Ishikawa (cell line): ENCODE measurements around the gene NTM.

ENCODE experiments used
- CEBPB ChIP-seq: IDR thresholded peaks from 2 replicates; pipeline ENCODE4 v1.6.1; 2012
- CREB1 ChIP-seq: IDR thresholded peaks from 2 replicates; pipeline ENCODE4 v1.6.1; 2012; ENCODE audit warnings: low read depth
- EGR1 ChIP-seq: IDR thresholded peaks from 2 replicates; pipeline ENCODE4 v1.6.1; 2012
- EP300 ChIP-seq: IDR thresholded peaks from 2 replicates; pipeline ENCODE4 v1.6.1; 2012; ENCODE audit warnings: borderline replicate concordance
- FOXM1 ChIP-seq: IDR thresholded peaks from 2 replicates; pipeline ENCODE4 v1.6.1; 2012; ENCODE audit warnings: low read depth, borderline replicate concordance
- NFIC ChIP-seq: IDR thresholded peaks from 2 replicates; pipeline ENCODE4 v1.6.1; 2012
- RAD21 ChIP-seq: IDR thresholded peaks from 2 replicates; pipeline ENCODE4 v1.6.1; 2012; ENCODE audit warnings: low read depth
- REST ChIP-seq: IDR thresholded peaks from 2 replicates; pipeline ENCODE4 v1.6.1; 2012; ENCODE audit warnings: low read depth, mild to moderate bottlenecking
- TAF1 ChIP-seq: IDR thresholded peaks from 2 replicates; pipeline ENCODE4 v1.6.1; 2012; ENCODE audit warnings: low read depth, mild to moderate bottlenecking
- TCF12 ChIP-seq: IDR thresholded peaks from 2 replicates; pipeline ENCODE4 v1.6.1; 2012; ENCODE audit warnings: low read depth
- TEAD4 ChIP-seq: IDR thresholded peaks from 2 replicates; pipeline ENCODE4 v1.6.1; 2012
- YY1 ChIP-seq: IDR thresholded peaks from 2 replicates; pipeline ENCODE4 v1.6.1; 2012; ENCODE audit warnings: low read depth
- ZBTB7A ChIP-seq: IDR thresholded peaks from 2 replicates; pipeline ENCODE4 v1.6.1; 2012; ENCODE audit warnings: low read depth
- TF ChIP-seq, protein P1 (sequence below): IDR thresholded peaks from 2 replicates; pipeline ENCODE4 v1.6.1; 2012
- TF ChIP-seq, protein P2 (sequence below): IDR thresholded peaks from 2 replicates; pipeline ENCODE4 v1.6.1; 2012

Gene NTM

DNA sequence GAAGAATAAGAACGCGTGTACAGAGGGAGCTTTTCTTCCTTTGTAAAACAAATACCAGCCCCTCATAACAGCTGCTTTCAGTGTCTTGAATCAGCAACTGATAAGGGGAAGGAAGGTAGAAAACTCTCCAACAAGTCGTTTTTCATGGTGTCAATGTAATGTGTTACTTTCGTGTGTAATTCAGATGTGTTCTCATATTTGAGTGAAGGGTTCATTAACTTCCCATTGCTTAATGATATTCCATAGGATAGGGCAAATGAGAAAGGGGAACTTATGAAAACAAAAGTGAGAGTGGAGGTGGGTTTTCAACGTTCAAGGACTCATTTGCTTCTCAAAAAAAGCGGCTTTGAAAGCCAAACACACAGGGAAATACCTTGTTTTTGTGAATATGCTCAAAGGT is 452.1 kb downstream of the NTM start:
- TF ChIP-seq YY1 (no peak), CEBPB (no peak), RAD21 (no peak), EGR1 (no peak), TAF1 (no peak), TCF12 (no peak), REST (no peak), FOXM1 (no peak)
- TF ChIP-seq, protein P1, sequence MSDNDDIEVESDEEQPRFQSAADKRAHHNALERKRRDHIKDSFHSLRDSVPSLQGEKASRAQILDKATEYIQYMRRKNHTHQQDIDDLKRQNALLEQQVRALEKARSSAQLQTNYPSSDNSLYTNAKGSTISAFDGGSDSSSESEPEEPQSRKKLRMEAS: no peak

- TF ChIP-seq EGR1 (no peak), TEAD4 (no peak), YY1 (no peak), CEBPB (no peak), ZBTB7A (no peak), NFIC (no peak)
- TF ChIP-seq, protein P1: no peak
These were observed 453.4 kb downstream of the NTM start for GRCh38 chr11:131823772-131824171.

DNA sequence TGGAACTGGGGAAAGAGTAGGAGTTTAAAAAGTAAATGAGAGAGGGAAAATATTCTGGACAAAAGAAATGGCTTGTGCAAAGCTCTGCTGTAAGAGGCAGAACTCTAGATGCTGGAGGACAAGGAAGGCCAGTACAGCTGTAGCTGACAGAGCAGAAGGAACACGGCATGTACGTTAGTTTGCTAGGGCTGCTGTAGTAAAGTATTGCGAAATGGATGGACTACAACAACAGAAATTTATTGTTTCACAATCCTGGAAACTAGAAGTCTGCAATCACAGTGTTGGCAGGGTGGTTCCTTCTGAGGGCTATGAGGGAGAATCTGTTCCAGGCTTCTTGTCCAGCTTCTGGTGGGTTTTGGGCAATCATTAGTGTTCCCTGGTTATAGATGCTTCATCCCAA is 454.4 kb downstream of the NTM start:
- no peak for TF ChIP-seq TAF1
- no peak for TF ChIP-seq CREB1
- TF ChIP-seq, protein P1: no peak
- TF ChIP-seq, protein P2, sequence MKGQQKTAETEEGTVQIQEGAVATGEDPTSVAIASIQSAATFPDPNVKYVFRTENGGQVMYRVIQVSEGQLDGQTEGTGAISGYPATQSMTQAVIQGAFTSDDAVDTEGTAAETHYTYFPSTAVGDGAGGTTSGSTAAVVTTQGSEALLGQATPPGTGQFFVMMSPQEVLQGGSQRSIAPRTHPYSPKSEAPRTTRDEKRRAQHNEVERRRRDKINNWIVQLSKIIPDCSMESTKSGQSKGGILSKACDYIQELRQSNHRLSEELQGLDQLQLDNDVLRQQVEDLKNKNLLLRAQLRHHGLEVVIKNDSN: no peak
- TF ChIP-seq ZBTB7A: no peak
- no peak for TF ChIP-seq NFIC
- no peak for TF ChIP-seq EGR1
- TF ChIP-seq TEAD4: no peak
- TF ChIP-seq YY1: no peak
- TF ChIP-seq FOXM1: no peak
- no peak for TF ChIP-seq REST
- no peak for TF ChIP-seq CEBPB
- no peak for TF ChIP-seq RAD21
- TF ChIP-seq TCF12: no peak
- TF ChIP-seq EP300: no peak

DNA sequence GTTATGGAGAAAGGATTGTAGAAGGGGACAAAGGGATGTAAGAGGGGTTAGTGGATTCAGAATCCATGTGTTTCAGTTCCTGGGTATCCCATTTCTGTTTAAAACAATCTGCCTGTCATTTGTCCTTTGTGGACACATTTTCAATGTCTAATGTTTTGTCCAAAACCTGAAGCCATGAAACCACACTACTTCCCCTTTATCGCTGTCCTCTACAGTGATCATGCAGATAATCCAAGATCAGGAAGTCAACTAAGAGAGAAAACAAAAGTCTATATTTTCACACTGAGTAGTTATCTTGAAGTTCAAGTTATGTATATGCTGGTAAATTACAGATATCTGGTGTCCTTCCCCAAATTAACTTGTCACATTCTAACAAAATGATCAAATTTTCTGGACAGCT is 457.0 kb downstream of the NTM start:
- TF ChIP-seq RAD21 (no peak), REST (no peak), TEAD4 (no peak), EP300 (no peak), EGR1 (no peak), TAF1 (no peak), FOXM1 (no peak), CEBPB (no peak), ZBTB7A (no peak), NFIC (no peak), TCF12 (no peak), YY1 (no peak), CREB1 (no peak)
- TF ChIP-seq, protein P1: no peak
- TF ChIP-seq, protein P2: no peak

GRCh38 chr11:131829725-131830124 is 459.3 kb downstream of the NTM start:
- TF ChIP-seq, protein P2: no peak
